GM21825 (cell line): Measurements from ENCODE around the gene FXR2.
A peak's percentile ranks its signal among the peaks of the same experiment; 100 is the strongest.

ENCODE experiments used
- ATAC-seq: cut with Tn5 transposase; IDR thresholded peaks from one replicate; pipeline ENCODE4 v1.9.1; 2021; ENCODE audit warnings: mild to moderate bottlenecking, moderate library complexity; ENCODE audit not compliant: unreplicated experiment

FXR2 gene

DNA sequence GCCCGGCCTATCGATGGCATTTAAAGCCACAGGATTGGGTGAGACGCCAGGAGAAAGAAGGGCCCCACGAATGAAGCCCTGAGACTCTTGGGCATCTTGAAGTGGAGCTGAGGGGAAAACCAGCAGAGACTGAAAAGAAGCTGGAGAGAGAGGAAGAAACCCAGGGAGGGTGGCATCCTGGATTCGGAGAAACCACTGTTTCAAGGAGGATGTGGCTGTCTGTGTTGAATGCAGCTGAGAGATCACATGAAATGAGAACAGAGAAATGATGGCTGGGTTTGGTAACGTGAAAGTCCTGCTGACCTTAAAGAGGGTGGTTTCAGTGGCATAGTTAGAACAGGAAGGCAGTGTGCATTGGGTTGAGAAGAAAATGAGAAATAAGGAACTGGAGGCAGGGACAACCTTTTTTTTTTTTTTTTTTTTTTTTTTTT, 62.1 kb downstream of the FXR2 start:
- peak; percentile 61 for ATAC-seq

DNA sequence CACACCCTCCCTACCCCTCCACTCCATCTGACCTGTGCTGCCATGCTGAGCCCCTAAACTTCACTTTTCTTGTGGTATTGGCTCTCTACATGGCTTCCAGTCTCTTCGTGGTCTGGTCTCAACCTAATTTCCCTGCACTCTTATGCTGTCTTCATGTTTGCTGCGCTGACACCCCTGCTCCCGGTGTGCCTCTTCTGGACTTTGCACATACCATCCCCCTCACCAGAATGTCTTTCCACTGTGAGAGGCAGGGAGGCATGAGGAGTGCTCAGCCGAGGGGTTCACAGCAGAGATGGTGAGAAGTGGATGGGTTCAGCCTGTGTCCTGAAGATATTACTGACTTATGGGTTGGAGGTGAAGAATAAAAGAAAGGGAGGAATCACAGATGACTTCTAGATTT, 63.3 kb downstream of the FXR2 start:
- no peak for ATAC-seq

DNA sequence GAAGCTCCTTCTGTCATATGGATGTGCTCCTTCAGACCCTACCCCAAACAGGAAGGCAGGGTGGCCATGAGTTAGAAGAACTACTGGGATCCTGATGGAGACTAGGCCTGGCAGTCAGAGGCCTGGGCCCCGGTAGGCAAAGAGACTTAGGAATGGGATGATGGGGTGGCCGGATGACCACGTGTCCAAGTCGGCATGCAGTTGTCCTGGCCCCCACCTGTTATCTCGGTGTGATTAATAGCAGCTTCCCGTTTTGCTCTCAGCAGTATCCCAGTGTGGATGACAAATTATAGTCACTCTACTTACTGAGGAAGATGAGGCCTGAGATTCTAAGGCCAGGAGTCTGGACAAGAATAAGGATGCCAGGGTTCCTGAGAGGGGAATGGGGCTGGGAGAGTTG, 64.4 kb downstream of the FXR2 start:
- no peak for ATAC-seq

DNA sequence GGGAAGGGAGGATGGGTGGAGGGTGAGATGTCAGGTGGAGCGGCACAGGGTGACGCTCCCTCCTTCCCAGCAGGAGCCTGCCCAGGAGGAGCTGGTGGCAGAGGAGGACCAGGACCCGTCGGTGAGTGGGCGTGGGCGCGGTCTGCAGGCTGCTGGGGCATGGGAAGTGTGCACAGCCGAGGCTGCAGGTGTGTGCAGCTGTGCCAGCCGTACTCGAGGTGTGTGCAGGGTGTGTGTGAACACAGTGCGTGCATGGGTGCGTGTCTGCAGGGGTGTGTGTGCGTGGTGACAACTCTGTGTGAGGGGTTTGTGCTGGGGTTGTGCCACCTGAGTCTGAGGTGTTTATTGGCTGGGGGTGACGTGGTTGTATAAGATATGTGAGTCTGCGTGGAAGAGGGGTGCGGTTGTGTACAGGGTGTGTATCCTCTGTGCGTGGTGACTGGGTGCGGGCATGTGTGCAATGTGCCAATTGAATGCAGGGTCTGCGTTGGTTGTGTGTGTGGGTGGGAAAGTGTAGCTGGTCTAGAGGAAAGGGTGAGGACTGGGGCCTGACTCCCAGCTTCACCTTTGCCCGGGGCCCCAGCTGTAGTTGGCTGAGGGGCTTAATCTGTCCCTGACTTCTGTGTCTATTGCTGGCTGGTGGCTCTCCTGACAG, 65.2 kb downstream of the FXR2 start:
- no peak for ATAC-seq

DNA sequence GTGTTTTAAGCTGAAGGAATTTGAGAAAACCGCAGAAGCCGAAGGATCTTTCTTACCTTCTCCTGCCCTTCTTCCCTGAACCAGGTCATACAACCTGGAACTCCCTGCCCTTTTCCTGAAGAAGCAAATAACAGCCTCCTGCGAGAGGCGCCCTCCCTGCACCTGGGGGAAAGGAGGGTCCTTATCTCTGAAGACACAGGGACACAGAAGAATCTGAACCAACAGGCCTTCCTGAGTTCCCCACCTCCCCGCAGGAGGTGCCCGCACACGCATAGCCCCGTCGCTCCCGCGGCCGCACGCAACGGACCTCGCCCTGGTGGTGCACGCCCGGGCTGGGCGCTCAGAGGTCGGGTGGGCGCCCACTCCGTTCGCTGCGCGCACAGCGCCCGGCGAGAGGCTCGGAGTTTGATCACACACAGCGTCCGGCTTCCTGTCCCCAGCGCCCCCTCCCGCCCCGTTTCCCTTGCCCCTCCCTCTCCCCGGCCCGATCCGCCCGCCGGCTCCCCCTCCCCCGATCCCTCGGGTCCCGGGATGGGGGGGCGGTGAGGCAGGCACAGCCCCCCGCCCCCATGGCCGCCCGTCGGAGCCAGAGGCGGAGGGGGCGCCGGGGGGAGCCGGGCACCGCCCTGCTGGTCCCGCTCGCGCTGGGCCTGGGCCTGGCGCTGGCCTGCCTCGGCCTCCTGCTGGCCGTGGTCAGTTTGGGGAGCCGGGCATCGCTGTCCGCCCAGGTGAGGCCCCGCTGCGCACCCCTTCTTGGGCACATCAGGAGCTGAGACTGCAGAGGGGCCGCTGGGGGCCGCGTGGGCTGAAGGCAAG, 65.9 kb downstream of the FXR2 start, which contains the start of gene TNFSF12:
TNFSF12 (plus strand) TSS at position 474 of the 816 bp plus-strand sequence; CDS start at position 570, 96 bp downstream.
- ATAC-seq = no peak

DNA sequence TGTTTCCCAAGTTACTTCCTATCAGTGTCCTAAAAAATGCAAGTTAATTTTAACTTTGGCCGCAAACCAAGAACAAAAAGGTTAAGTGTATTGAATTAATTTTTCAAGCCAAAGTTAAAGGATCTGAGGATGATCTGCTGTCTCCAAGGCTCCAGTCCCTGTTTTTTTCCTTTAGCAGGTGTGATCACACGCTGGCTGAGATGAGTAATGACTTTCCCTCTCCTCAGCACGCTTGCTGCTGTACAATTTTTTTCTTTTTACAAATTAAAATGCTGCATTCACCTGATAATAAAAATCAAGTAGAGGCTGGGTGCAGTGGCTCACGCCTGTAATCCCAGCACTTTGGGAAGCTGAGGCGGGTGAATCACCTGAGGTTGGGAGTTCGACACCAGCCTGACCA, 69.8 kb downstream of the FXR2 start:
- ATAC-seq = no peak
